ENCODE data around the gene RPL13A. TPM values are rescaled to one million over a fixed set of nuclear protein-coding genes. Genes with fewer than 3 reads are reported as not detected.

The RPL13A gene
- total RNA-seq, 2 donors from 2014 or later, result 2,414 to 3,956 TPM

DNA sequence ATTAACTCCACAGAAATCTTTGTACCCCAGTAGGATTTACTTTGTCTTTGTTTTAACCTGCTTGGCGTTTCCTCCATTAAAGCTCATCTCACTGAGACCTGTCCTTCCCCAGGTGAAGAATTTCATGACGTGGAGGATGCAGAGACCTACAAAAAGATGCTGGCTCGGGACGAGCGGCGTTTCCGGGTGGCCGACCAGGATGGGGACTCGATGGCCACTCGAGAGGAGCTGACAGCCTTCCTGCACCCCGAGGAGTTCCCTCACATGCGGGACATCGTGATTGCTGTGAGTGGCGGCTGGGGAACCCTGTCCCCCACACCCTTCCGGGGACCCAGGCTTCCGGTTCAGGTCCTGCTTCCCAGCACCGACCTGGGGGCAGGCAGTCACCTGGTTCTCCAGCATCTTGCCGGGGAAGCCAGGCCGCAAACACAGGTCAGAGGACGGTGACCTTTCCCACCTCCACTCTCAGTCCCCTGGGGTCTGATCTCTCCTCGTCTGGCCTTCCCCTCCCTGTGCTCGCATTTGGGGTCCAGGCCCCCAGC lies 49.6 kb downstream of the RPL13A start:
- Histone ChIP-seq H3K9me3 (no peaks in the 10 kb centered on the region), H3K27ac (no peak overlapping the region), H3K4me1 (replicated peaks) (no peaks in the 10 kb centered on the region), H3K36me3 (no peaks in the 10 kb centered on the region), H3K27me3 (replicated peaks; ENCODE audit: insufficient read depth) (no peaks in the 10 kb centered on the region), H3K4me3 (no peak overlapping the region)
- DNase-seq (ENCODE audit: low spot score), result no peak
- intact Hi-C loops (cut with DNase I), result no loop called here
- TF ChIP-seq POLR2AphosphoS5 (IDR thresholded peaks at IDR 0.05) (no peak), POLR2A (IDR thresholded peaks at IDR 0.05) (no peak)
- TF ChIP-seq, protein P1, sequence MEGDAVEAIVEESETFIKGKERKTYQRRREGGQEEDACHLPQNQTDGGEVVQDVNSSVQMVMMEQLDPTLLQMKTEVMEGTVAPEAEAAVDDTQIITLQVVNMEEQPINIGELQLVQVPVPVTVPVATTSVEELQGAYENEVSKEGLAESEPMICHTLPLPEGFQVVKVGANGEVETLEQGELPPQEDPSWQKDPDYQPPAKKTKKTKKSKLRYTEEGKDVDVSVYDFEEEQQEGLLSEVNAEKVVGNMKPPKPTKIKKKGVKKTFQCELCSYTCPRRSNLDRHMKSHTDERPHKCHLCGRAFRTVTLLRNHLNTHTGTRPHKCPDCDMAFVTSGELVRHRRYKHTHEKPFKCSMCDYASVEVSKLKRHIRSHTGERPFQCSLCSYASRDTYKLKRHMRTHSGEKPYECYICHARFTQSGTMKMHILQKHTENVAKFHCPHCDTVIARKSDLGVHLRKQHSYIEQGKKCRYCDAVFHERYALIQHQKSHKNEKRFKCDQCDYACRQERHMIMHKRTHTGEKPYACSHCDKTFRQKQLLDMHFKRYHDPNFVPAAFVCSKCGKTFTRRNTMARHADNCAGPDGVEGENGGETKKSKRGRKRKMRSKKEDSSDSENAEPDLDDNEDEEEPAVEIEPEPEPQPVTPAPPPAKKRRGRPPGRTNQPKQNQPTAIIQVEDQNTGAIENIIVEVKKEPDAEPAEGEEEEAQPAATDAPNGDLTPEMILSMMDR (IDR thresholded peaks at IDR 0.05), result no peak
- 89% methylated on average over 22 of the region's 22 CpGs for WGBS

- intact Hi-C loops (cut with DNase I), result no loop called here
Observed at GRCh38 chr19:49538643-49539042, 51.2 kb downstream of the RPL13A start.

GRCh38 chr19:49539192-49539952 lies 52.0 kb downstream of the RPL13A start:
- H3K27me3 ChIP-seq (replicated peaks; ENCODE audit: insufficient read depth), result no peaks in the 10 kb centered on the region
- H3K9me3 ChIP-seq, result no peaks in the 10 kb centered on the region
- intact Hi-C loops (cut with DNase I), result no loop called here
- WGBS, result 96% methylated on average over 13 of the region's 13 CpGs
- no peak for TF ChIP-seq POLR2A (IDR thresholded peaks at IDR 0.05)
- TF ChIP-seq, protein P1 (IDR thresholded peaks at IDR 0.05), result no peak
- no peak for TF ChIP-seq POLR2AphosphoS5 (IDR thresholded peaks at IDR 0.05)
- no peak for DNase-seq (ENCODE audit: low spot score)
- no peak overlapping the region for H3K27ac ChIP-seq
- H3K36me3 ChIP-seq, result no peaks in the 10 kb centered on the region
- H3K4me1 ChIP-seq (replicated peaks), result no peaks in the 10 kb centered on the region
- no peak overlapping the region for H3K4me3 ChIP-seq

More at GRCh38 chr19:49538643-49539042, 51.2 kb downstream of the RPL13A start:
- no peaks in the 10 kb centered on the region for H3K9me3 ChIP-seq
- H3K4me3 ChIP-seq, result no peak overlapping the region
- no peaks in the 10 kb centered on the region for H3K27me3 ChIP-seq (replicated peaks; ENCODE audit: insufficient read depth)
- no peaks in the 10 kb centered on the region for H3K36me3 ChIP-seq
- DNase-seq (ENCODE audit: low spot score), result no peak
- 80% methylated on average over 5 of the region's 5 CpGs for WGBS
- TF ChIP-seq, protein P1 (IDR thresholded peaks at IDR 0.05), result no peak
- TF ChIP-seq POLR2A (IDR thresholded peaks at IDR 0.05) (no peak), POLR2AphosphoS5 (IDR thresholded peaks at IDR 0.05) (no peak)
- H3K27ac ChIP-seq, result no peak overlapping the region
- no peaks in the 10 kb centered on the region for H3K4me1 ChIP-seq (replicated peaks)

MicroRNAs encoded within 50 kb of the gene (microRNA counts, 767-probe panel; counts per million panel counts)
- 5,211 to 5,810 counts per million in 2 donors for microRNA hsa-miR-150-5p

Small RNAs within 50 kb of the gene (microRNA-seq; reads per million reads assigned to microRNA genes)
- gene MIR150, result 394 reads per million, percentile 83 among the genes with 10 or more reads in this experiment

Small RNAs within 50 kb of the gene (small RNA-seq; reads per million reads assigned to genes)
- gene COX6CP7 (0 reads per million in 2 donors), gene MIR150 (4.8 to 97.2 reads per million in 2 donors), gene SNORD32A (0 reads per million in 2 donors), gene SNORD33 (0 reads per million in 2 donors), gene SNORD34 (0 reads per million in 2 donors), gene SNORD35A (0 reads per million in 2 donors), gene SNORD35B (0 reads per million in 2 donors)

Other genes with a start within 250 kb of the RPL13A start
- 1 to 10 TPM in 1 of 2 donors, under 1 TPM in 1; 0.59 to 4.3 TPM for gene SLC6A16, start 162.4 kb upstream of the RPL13A start, total RNA-seq
- 10 to 100 TPM in 1 of 2 donors, 1 to 10 TPM in 1; 9.5 to 21.4 TPM for gene CD37, start 152.2 kb upstream of the RPL13A start, total RNA-seq
- gene TEAD2, start 125.2 kb upstream of the RPL13A start, total RNA-seq, result 10 to 100 TPM; 17.0 to 28.0 TPM
- 10 to 100 TPM in 1 of 2 donors, 1 to 10 TPM in 1; 1.0 to 17.8 TPM for gene DKKL1, start 123.7 kb upstream of the RPL13A start, total RNA-seq
- gene KASH5, start 99.4 kb upstream of the RPL13A start, total RNA-seq, result 10 to 100 TPM in 1 of 2 donors, not detected in 1; 13.1 TPM
- not detected for gene PTH2, start 64.2 kb upstream of the RPL13A start, total RNA-seq
- not detected for gene GFY, start 62.2 kb upstream of the RPL13A start, total RNA-seq
- gene SLC17A7, start 46.1 kb upstream of the RPL13A start, total RNA-seq, result under 1 TPM; 0.09 to 0.40 TPM
- gene PIH1D1, start 35.8 kb upstream of the RPL13A start, total RNA-seq, result 100 to 1,000 TPM in 1 of 2 donors, 10 to 100 TPM in 1; 93.0 to 123 TPM
- gene ALDH16A1, start 34.4 kb upstream of the RPL13A start, total RNA-seq, result 10 to 100 TPM; 24.3 to 42.0 TPM
- 10 to 100 TPM in 1 of 2 donors, 1 to 10 TPM in 1; 2.9 to 10.7 TPM for gene FLT3LG, start 13.4 kb upstream of the RPL13A start, total RNA-seq
- gene RPS11, start 8.8 kb downstream of the RPL13A start, total RNA-seq, result 1,000 to 10,000 TPM; 4,118 to 4,499 TPM
- 100 to 1,000 TPM; 140 to 153 TPM for gene FCGRT, start 25.1 kb downstream of the RPL13A start, total RNA-seq
- 10 to 100 TPM in 1 of 2 donors, 1 to 10 TPM in 1; 2.5 to 14.5 TPM for gene RCN3, start 40.4 kb downstream of the RPL13A start, total RNA-seq
- 10 to 100 TPM; 62.9 to 91.7 TPM for gene NOSIP, start 92.9 kb downstream of the RPL13A start, total RNA-seq
- 10 to 100 TPM in 1 of 2 donors, 1 to 10 TPM in 1; 8.1 to 22.5 TPM for gene PRRG2, start 93.7 kb downstream of the RPL13A start, total RNA-seq
- gene PRR12, start 103.6 kb downstream of the RPL13A start, total RNA-seq, result 10 to 100 TPM; 24.0 to 41.9 TPM
- 10 to 100 TPM; 59.1 to 72.3 TPM for gene RRAS, start 152.5 kb downstream of the RPL13A start, total RNA-seq
- gene SCAF1, start 154.6 kb downstream of the RPL13A start, total RNA-seq, result 10 to 100 TPM; 47.9 to 80.8 TPM
- gene IRF3, start 178.2 kb downstream of the RPL13A start, total RNA-seq, result 10 to 100 TPM; 53.4 to 58.0 TPM
- 10 to 100 TPM; 11.6 to 11.7 TPM for gene BCL2L12, start 178.3 kb downstream of the RPL13A start, total RNA-seq
- gene PRMT1, start 189.7 kb downstream of the RPL13A start, total RNA-seq, result 100 to 1,000 TPM; 142 to 300 TPM
- gene ADM5, start 202.0 kb downstream of the RPL13A start, total RNA-seq, result 1 to 10 TPM in 1 of 2 donors, under 1 TPM in 1; 0.68 to 6.1 TPM
- gene CPT1C, start 203.5 kb downstream of the RPL13A start, total RNA-seq, result 1 to 10 TPM in 1 of 2 donors, under 1 TPM in 1; 0.96 to 5.5 TPM

All from prostate gland (tissue), 2 donors.